Keratinocyte (primary cell): ENCODE measurements around the gene ZNF512B.

ENCODE experiments used
- EZH2 ChIP-seq: IDR thresholded peaks from one replicate; pipeline ENCODE4 v1.6.1; 2012; ENCODE audit warnings: inconsistent platforms, mild to moderate bottlenecking, low read length, moderate library complexity
- TF ChIP-seq, protein P1 (sequence below), 3 experiments: IDR thresholded peaks in 1 of 3; conservative IDR thresholded peaks in 1 of 3; optimal IDR thresholded peaks in 1 of 3; 2 replicates in 2 of 3; 3 replicates in 1 of 3; pipeline versions ENCODE3 to v1.5.1; 2011; ENCODE audit warnings: low read length in 3 of 3, mild to moderate bottlenecking in 3 of 3, moderate library complexity in 2 of 3, control low read depth in 1 of 3, inconsistent platforms in 1 of 3; ENCODE audit not compliant: insufficient read depth in 2 of 3; ENCODE audit errors: extremely low read depth in 1 of 3

DNA sequence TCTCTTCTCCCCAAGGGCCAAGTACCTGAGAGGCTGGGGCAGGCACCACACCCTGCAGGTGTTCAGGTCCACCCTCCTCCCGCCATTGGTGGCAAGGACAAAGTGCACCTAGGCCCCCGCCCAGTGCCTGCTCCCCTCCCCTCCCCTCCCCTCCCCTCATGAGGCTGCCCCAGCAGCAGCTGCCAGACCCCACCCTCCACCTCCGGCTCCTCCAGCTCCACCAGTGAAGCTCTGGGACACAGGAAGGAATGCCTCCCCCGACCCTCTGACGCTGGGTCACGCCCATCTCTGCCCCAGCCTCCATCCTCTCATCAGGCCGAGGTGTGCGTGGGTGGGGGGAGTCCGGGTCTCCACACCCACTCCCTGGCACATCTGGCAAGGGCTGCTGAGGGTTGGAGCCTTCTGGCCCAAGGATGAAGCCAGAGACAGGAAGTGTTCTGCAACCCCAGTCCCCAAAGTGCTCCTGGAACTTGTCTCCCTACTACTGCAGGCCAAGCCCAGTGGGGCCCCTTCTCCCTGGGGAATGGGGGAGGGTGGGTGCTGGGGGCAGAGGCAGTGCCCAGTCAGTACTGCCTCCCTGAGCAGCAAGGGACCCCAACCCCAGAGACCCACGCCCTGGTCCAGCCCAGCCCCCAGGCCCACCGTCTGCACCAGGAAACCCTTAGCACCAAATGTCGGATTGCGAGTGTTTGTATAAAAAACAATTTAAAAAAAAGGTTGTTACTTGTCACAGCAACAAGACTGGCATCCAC, 11.9 kb downstream of the ZNF512B start:
- no peak for TF ChIP-seq EZH2
- TF ChIP-seq, protein P1, sequence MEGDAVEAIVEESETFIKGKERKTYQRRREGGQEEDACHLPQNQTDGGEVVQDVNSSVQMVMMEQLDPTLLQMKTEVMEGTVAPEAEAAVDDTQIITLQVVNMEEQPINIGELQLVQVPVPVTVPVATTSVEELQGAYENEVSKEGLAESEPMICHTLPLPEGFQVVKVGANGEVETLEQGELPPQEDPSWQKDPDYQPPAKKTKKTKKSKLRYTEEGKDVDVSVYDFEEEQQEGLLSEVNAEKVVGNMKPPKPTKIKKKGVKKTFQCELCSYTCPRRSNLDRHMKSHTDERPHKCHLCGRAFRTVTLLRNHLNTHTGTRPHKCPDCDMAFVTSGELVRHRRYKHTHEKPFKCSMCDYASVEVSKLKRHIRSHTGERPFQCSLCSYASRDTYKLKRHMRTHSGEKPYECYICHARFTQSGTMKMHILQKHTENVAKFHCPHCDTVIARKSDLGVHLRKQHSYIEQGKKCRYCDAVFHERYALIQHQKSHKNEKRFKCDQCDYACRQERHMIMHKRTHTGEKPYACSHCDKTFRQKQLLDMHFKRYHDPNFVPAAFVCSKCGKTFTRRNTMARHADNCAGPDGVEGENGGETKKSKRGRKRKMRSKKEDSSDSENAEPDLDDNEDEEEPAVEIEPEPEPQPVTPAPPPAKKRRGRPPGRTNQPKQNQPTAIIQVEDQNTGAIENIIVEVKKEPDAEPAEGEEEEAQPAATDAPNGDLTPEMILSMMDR (optimal IDR thresholded peaks at IDR 0.05 in 1 of 3, IDR thresholded peaks at IDR 0.05 in 1 of 3, conservative IDR thresholded peaks at IDR 0.05 in 1 of 3; ENCODE audit: extremely low read depth in 1 of 3, insufficient read depth in 2 of 3, low read length in 3 of 3) = no peak
